ENCODE results near the gene LRRFIP1.

GRCh38 chr2:237636578-237636977 is 9.2 kb downstream of the LRRFIP1 start:
- no peak for TF ChIP-seq FOS (IDR thresholded peaks at IDR 0.05; ENCODE audit: borderline replicate concordance, insufficient read depth, low read length)
- TF ChIP-seq POLR2AphosphoS5 (IDR thresholded peaks at IDR 0.05; ENCODE audit: insufficient read depth, low read depth, low read length): no peak
- no peak for TF ChIP-seq CTCF (IDR thresholded peaks at IDR 0.05; ENCODE audit: extremely low read depth in 1 of 2, insufficient read depth in 1 of 2, low read depth in 1 of 2, low read length in 2 of 2)

Data from endothelial cell of umbilical vein (primary cell).